ENCODE data around the gene HECA. TPM values are rescaled to one million over a fixed set of nuclear protein-coding genes. Genes with fewer than 3 reads are reported as not detected.

Gene HECA
- total RNA-seq, 1 experiment from 2014 or later: 9.4 TPM

GRCh38 chr6:139112561-139112960 lies 22.3 kb upstream of the HECA start:
- no peak overlapping the region for H3K27ac Mint-ChIP-seq
- H3K4me1 Mint-ChIP-seq: peaks cover 10% of the 10 kb centered on the region; the same call in 1 of the 2 replicates
- H3K4me3 Mint-ChIP-seq: no peak overlapping the region
- DNase-seq (ENCODE audit: low spot score) (no peak), ATAC-seq (no peak)
- H3K9me3 Mint-ChIP-seq: no peaks in the 10 kb centered on the region
- H3K27me3 Mint-ChIP-seq (ENCODE audit: low read depth): no peaks in the 10 kb centered on the region
- TF ChIP-seq ETV6 (CRISPR knock-in tag; IDR thresholded peaks at IDR 0.05): no peak
- TF ChIP-seq EMX1 (CRISPR knock-in tag; IDR thresholded peaks at IDR 0.05): no peak
- no peak for TF ChIP-seq HMGXB4 (CRISPR knock-in tag; IDR thresholded peaks at IDR 0.05)
- no peak for TF ChIP-seq AFF4 (CRISPR knock-in tag; IDR thresholded peaks at IDR 0.05; ENCODE audit: borderline replicate concordance)
- no peak for TF ChIP-seq TCF7 (CRISPR knock-in tag; IDR thresholded peaks at IDR 0.05; ENCODE audit: low read depth)
- no peak for TF ChIP-seq ATF2 (CRISPR knock-in tag; IDR thresholded peaks at IDR 0.05; ENCODE audit: borderline replicate concordance, low read depth)
- TF ChIP-seq ZNF138 (CRISPR knock-in tag; conservative IDR thresholded peaks at IDR 0.05): no peak
- no peaks in the 10 kb centered on the region for H3K36me3 Mint-ChIP-seq
- CTCF ChIA-PET: interaction anchor here (1.0 kb wide), 1 partner anchor 252 kb away, joined by 3 read pairs; no protein-coding TSS in a partner anchor
- POLR2A ChIA-PET: no interaction called here

GRCh38 chr6:139114746-139115145 lies 20.1 kb upstream of the HECA start:
- ChIA-PET CTCF (no interaction called here), POLR2A (no interaction called here)
- ATAC-seq (no peak), DNase-seq (ENCODE audit: low spot score) (no peak)
- TF ChIP-seq ESRRA (CRISPR knock-in tag; IDR thresholded peaks at IDR 0.05; ENCODE audit: borderline replicate concordance): no peak
- no peak for TF ChIP-seq PRDM15 (CRISPR knock-in tag; IDR thresholded peaks at IDR 0.05)
- no peak for TF ChIP-seq GRHL2 (CRISPR knock-in tag; IDR thresholded peaks at IDR 0.05; ENCODE audit: insufficient replicate concordance, severe bottlenecking)
- no peak for TF ChIP-seq ZNF512 (CRISPR knock-in tag; IDR thresholded peaks at IDR 0.05; ENCODE audit: borderline replicate concordance)
- TF ChIP-seq CBFB (CRISPR knock-in tag; IDR thresholded peaks at IDR 0.05; ENCODE audit: low read depth): no peak
- Mint-ChIP-seq H3K27me3 (ENCODE audit: low read depth) (peaks cover 4% of the 10 kb centered on the region; the same call in 1 of the 2 replicates), H3K36me3 (peaks cover 10% of the 10 kb centered on the region), H3K4me1 (peaks cover 8% of the 10 kb centered on the region; the same call in 1 of the 2 replicates), H3K4me3 (no peak overlapping the region), H3K27ac (no peak overlapping the region), H3K9me3 (peaks cover 13% of the 10 kb centered on the region)
